HG03565 (cell line): ENCODE data around the gene DHRS4.
"Not testable (repeated sequence)": the region's sequence is repeated elsewhere in the genome, so short reads cannot be mapped to it uniquely, and the experiment has no call there.

ENCODE experiments used
- ATAC-seq: cut with Tn5 transposase; IDR thresholded peaks from one replicate; pipeline ENCODE4 v1.9.1; 2021; ENCODE audit warnings: mild to moderate bottlenecking, moderate library complexity; ENCODE audit not compliant: unreplicated experiment

DHRS4 gene

GRCh38 chr14:23981951-23982813 lies 28.6 kb downstream of the DHRS4 start:
- not testable (repeated sequence) for ATAC-seq

- no peak for ATAC-seq
Observed at GRCh38 chr14:23984891-23985602, 31.5 kb downstream of the DHRS4 start.

- ATAC-seq: not testable (repeated sequence)
Observed at GRCh38 chr14:23988223-23988606, 34.6 kb downstream of the DHRS4 start.

- peak; percentile 75 for ATAC-seq
Observed at GRCh38 chr14:23988607-23989363, 35.2 kb downstream of the DHRS4 start, which contains the start of gene DHRS4L2. Gene DHRS4L2 (plus strand): TSS chr14:23988929. CDS start chr14:23988948, 19 bp downstream.

GRCh38 chr14:23989734-23990445 lies 36.3 kb downstream of the DHRS4 start:
- not testable (repeated sequence) for ATAC-seq

- ATAC-seq: not testable (repeated sequence)
Observed at GRCh38 chr14:23990961-23991360, 37.4 kb downstream of the DHRS4 start.

GRCh38 chr14:23993042-23993441 lies 39.5 kb downstream of the DHRS4 start:
- ATAC-seq: not testable (repeated sequence)

- ATAC-seq: not testable (repeated sequence)
Observed at GRCh38 chr14:23996009-23996408, 42.4 kb downstream of the DHRS4 start.

- ATAC-seq: not testable (repeated sequence)
Observed at GRCh38 chr14:23996825-23997224, 43.3 kb downstream of the DHRS4 start.

- not testable (repeated sequence) for ATAC-seq
Observed at GRCh38 chr14:23999640-24000039, 46.1 kb downstream of the DHRS4 start.

GRCh38 chr14:24001078-24001477 lies 47.5 kb downstream of the DHRS4 start:
- ATAC-seq: not testable (repeated sequence)

GRCh38 chr14:24001679-24002078 lies 48.1 kb downstream of the DHRS4 start:
- ATAC-seq: not testable (repeated sequence)

GRCh38 chr14:24006471-24006816 lies 52.9 kb downstream of the DHRS4 start:
- ATAC-seq: not testable (repeated sequence)

GRCh38 chr14:24006817-24007652 lies 53.5 kb downstream of the DHRS4 start:
- peak; percentile 76 for ATAC-seq

GRCh38 chr14:24011051-24011450 lies 57.5 kb downstream of the DHRS4 start:
- no peak for ATAC-seq

- not testable (repeated sequence) for ATAC-seq
Observed at GRCh38 chr14:24012726-24013273, 59.2 kb downstream of the DHRS4 start.

- no peak for ATAC-seq
Observed at GRCh38 chr14:24013654-24014514, 60.3 kb downstream of the DHRS4 start.

- not testable (repeated sequence) for ATAC-seq
Observed at GRCh38 chr14:24015745-24016144, 62.2 kb downstream of the DHRS4 start.
